Measurements from ENCODE around the gene CCKAR.

CCKAR gene

GRCh38 chr4:26452565-26453531 is 37.4 kb downstream of the CCKAR start:
- TF ChIP-seq FOXP2 (optimal IDR thresholded peaks at IDR 0.05; ENCODE audit: borderline replicate concordance, extremely low read depth, extremely low read length, insufficient read depth): no peak
- TF ChIP-seq SIN3A (IDR thresholded peaks at IDR 0.05; ENCODE audit: borderline replicate concordance, insufficient read depth, low read length): no peak
- TF ChIP-seq TAF1 (IDR thresholded peaks at IDR 0.05; ENCODE audit: borderline replicate concordance, insufficient read depth, low read length): no peak
- no peak for TF ChIP-seq POLR2AphosphoS5 (IDR thresholded peaks at IDR 0.05; ENCODE audit: low read depth, low read length)
- no peak for TF ChIP-seq REST (IDR thresholded peaks at IDR 0.05; ENCODE audit: insufficient read depth in 1 of 2, low read depth in 2 of 2, low read length in 2 of 2)

- TF ChIP-seq REST (IDR thresholded peaks at IDR 0.05; ENCODE audit: insufficient read depth in 1 of 2, low read depth in 2 of 2, low read length in 2 of 2) (no peak), SIN3A (IDR thresholded peaks at IDR 0.05; ENCODE audit: borderline replicate concordance, insufficient read depth, low read length) (no peak), FOXP2 (optimal IDR thresholded peaks at IDR 0.05; ENCODE audit: borderline replicate concordance, extremely low read depth, extremely low read length, insufficient read depth) (no peak), POLR2AphosphoS5 (IDR thresholded peaks at IDR 0.05; ENCODE audit: low read depth, low read length) (no peak), TAF1 (IDR thresholded peaks at IDR 0.05; ENCODE audit: borderline replicate concordance, insufficient read depth, low read length) (no peak)
Observed at GRCh38 chr4:26451597-26451996, 38.7 kb downstream of the CCKAR start.

GRCh38 chr4:26450418-26450817 is 39.9 kb downstream of the CCKAR start:
- no peak for TF ChIP-seq SIN3A (IDR thresholded peaks at IDR 0.05; ENCODE audit: borderline replicate concordance, insufficient read depth, low read length)
- TF ChIP-seq POLR2AphosphoS5 (IDR thresholded peaks at IDR 0.05; ENCODE audit: low read depth, low read length): no peak
- TF ChIP-seq FOXP2 (optimal IDR thresholded peaks at IDR 0.05; ENCODE audit: borderline replicate concordance, extremely low read depth, extremely low read length, insufficient read depth): no peak
- TF ChIP-seq REST (IDR thresholded peaks at IDR 0.05; ENCODE audit: insufficient read depth in 1 of 2, low read depth in 2 of 2, low read length in 2 of 2): no peak
- TF ChIP-seq TAF1 (IDR thresholded peaks at IDR 0.05; ENCODE audit: borderline replicate concordance, insufficient read depth, low read length): no peak

GRCh38 chr4:26447378-26447777 is 42.9 kb downstream of the CCKAR start:
- TF ChIP-seq FOXP2 (optimal IDR thresholded peaks at IDR 0.05; ENCODE audit: borderline replicate concordance, extremely low read depth, extremely low read length, insufficient read depth) (no peak), SIN3A (IDR thresholded peaks at IDR 0.05; ENCODE audit: borderline replicate concordance, insufficient read depth, low read length) (no peak), POLR2AphosphoS5 (IDR thresholded peaks at IDR 0.05; ENCODE audit: low read depth, low read length) (no peak), REST (IDR thresholded peaks at IDR 0.05; ENCODE audit: insufficient read depth in 1 of 2, low read depth in 2 of 2, low read length in 2 of 2) (no peak), TAF1 (IDR thresholded peaks at IDR 0.05; ENCODE audit: borderline replicate concordance, insufficient read depth, low read length) (no peak)

All from PFSK-1 (cell line).